ENCODE results near the gene ZNF850.

- TF ChIP-seq EP300 (IDR thresholded peaks at IDR 0.05; ENCODE audit: borderline replicate concordance in 1 of 2, low read depth in 1 of 2, low read length in 1 of 2), result no peak
- TF ChIP-seq ELF1 (IDR thresholded peaks at IDR 0.05), result peak; percentile 79
- no peak for TF ChIP-seq PBX3 (IDR thresholded peaks at IDR 0.05)
- TF ChIP-seq, protein P1, sequence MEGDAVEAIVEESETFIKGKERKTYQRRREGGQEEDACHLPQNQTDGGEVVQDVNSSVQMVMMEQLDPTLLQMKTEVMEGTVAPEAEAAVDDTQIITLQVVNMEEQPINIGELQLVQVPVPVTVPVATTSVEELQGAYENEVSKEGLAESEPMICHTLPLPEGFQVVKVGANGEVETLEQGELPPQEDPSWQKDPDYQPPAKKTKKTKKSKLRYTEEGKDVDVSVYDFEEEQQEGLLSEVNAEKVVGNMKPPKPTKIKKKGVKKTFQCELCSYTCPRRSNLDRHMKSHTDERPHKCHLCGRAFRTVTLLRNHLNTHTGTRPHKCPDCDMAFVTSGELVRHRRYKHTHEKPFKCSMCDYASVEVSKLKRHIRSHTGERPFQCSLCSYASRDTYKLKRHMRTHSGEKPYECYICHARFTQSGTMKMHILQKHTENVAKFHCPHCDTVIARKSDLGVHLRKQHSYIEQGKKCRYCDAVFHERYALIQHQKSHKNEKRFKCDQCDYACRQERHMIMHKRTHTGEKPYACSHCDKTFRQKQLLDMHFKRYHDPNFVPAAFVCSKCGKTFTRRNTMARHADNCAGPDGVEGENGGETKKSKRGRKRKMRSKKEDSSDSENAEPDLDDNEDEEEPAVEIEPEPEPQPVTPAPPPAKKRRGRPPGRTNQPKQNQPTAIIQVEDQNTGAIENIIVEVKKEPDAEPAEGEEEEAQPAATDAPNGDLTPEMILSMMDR (IDR thresholded peaks at IDR 0.05), result no peak
- TF ChIP-seq RAD21 (IDR thresholded peaks at IDR 0.05; ENCODE audit: low read length), result no peak
- TF ChIP-seq JUND (IDR thresholded peaks at IDR 0.05), result no peak
Measured at GRCh38 chr19:36687214-36688056, 85.2 kb downstream of the ZNF850 start, which contains the start of gene ZNF567.

Data from SK-N-SH (cell line).